Stimulated activated CD4-positive, alpha-beta T cell treated with anti-CD3 and anti-CD28 coated beads, Interleukin-1b, Interleukin-23, amount 100 ng/mL, for 1 hour (primary cell): Measurements from ENCODE around the gene HNRNPA1.
"Not testable (repeated sequence)": the region's sequence is repeated elsewhere in the genome, so short reads cannot be mapped to it uniquely, and the experiment has no call there.

Source experiments
- DNase-seq, 2 donors: peaks; one replicate each; pipeline ENCODE4 v3.0.0-alpha.2; 2020; ENCODE audit warnings: low read depth in 2 of 2

The HNRNPA1 gene

DNA sequence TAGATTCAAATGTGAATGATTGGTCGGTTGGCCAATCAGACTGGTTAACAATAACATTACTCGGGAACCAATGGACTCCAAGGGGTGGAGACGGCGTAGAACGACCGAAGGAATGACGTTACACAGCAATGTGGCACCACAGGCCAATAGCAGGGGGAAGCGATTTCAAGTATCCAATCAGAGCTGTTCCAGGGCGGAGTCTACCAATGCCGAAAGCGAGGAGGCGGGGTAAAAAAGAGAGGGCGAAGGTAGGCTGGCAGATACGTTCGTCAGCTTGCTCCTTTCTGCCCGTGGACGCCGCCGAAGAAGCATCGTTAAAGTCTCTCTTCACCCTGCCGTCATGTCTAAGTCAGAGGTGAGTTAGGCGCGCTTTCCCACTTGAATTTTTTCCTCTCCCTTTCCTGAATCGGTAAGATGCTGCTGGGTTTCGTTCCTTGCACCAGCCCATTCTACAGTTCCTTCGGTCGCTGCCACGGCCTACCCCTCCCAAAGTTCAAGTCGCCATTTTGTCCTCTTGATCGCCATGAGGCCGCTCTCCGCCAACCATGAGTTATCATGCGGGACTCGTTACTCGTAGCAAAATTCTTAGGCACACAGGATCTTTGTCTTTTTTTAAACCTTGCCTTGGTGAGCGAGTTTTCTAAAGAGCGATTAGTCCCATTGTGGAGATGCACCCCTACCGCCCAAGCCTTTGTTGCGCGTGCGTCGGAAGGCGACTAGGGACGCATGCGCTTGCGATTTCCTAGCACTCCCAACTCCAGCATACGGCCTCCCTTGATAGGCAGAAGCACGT is at the start of gene HNRNPA1:
TSS of gene HNRNPA1 (plus strand) at position 259 of the 793 bp plus-strand sequence. CDS start at position 341, 82 bp downstream.
- peak; percentile 63 to 91 for DNase-seq

DNA sequence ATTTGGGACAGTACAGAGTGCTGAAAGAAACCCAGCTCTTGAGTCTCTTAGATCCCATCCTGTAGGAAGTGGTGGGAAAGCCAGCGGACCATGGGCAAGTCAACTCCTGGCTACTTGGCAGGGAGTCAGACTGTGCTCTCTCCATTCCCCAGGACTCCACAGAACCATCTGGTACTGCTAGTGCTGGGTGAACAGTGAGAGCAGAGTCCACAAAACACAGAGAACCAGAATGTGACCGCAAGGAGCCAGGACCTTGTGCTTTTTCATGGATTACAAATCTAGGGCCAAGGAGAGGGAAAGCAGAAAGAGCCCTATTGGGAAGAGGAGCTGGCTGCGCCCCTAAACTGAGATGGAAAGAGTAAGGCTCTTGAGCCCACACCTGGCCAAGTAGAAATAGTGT is 49.3 kb upstream of the HNRNPA1 start:
- not testable (repeated sequence) for DNase-seq

DNA sequence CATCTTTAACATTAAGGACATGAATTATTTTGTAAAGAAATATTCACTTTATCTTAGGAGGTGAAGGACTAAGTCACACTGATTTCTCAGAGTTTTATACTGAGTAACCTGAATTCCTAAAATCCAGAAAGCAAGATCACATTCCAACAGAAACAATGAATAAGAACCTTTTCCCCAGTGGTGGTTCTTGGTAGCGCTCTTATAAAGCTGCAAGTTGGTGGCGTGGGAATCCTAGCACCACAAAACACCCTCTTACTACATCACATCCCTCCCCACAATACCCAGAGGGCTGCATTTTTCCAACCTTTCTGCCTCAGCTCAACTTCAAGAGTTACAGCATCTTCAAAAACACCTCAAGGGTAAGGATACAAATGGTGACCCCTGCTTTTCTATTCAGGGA is 47.7 kb upstream of the HNRNPA1 start:
- DNase-seq, result no peak

DNA sequence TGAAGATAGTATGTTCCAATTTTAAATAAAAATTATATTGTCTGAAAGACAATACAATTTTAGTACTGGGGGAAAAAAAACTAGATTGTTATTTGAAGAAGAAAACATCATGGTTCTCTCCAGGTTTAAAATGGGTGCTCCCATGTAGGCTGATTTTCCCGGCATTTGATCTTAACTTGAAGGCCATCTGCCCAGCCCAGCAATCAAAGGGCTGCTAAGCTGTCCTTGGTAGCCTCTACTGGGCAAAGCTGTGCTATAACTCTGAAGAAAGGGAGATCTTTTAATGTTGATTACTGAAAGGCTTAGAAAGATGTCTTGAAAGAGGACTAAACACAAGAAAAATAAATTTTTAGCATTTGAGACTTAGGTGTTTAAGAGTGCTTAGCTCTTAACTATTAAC is 42.0 kb upstream of the HNRNPA1 start:
- DNase-seq, result no peak

DNA sequence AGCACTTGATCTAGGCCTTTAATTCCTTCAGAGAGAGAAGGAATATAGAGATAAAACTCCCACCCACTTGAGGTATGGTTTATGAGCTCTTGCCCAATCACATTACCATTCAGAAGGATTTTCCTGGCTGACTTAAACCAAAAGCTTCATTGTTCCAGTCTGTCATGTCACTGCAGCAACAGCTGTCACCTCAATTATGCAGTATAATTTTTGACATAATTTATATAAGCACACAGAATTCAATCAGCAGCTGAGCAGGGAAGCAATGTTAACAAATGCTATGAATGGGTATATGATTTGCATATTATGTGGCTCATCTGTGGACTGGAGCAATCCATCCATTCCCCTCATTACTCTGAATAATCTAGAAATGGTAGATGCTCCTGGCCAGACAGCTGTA is 40.9 kb upstream of the HNRNPA1 start:
- no peak for DNase-seq

DNA sequence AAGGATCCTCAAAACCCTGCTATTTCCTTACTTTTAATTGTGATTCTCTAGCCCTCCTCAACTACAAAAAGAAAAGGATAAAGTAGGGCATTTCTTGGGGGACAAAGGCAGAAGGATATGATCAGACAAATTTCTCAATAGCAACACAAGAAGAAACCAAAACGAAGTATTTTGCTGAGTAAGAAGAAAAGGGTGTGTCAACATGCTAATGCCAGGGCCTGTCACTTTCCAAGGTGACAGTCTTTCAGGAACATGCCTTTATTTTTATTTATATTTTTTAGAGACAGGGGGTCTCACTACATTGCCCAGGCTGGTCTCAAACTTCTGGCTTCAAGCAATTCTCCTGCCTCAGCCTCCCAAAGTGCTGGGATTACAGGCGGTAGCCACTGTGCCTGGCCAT is 40.4 kb upstream of the HNRNPA1 start:
- no peak for DNase-seq

DNA sequence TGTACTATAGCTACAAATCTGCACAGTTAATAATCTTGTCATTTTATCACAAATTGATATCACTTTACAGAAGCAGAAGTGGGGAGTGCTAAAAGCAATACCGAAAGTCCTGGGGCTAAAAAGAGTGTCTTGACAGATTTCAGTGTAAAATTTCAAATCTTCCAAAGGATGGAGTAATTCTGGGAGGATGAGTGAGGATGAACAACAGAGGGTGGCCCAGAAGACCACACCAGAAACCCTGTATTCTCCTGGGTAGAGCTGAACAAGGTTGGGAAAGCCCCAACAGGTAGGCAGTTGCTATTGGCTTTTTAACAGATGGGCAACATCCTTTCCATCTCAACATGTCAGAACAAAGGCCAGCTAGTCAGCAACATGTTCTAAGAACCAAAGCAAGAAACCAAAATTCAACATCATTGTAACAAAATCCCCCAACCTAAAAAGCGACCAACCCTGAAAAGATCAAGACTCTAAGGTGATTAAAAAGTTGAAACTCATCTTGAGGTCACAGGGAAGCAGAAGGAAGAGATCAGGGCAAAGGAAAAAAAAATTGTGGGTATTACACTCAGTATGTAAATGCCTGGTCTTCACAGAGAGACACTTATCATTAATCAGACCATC is 39.4 kb upstream of the HNRNPA1 start:
- no peak for DNase-seq

DNA sequence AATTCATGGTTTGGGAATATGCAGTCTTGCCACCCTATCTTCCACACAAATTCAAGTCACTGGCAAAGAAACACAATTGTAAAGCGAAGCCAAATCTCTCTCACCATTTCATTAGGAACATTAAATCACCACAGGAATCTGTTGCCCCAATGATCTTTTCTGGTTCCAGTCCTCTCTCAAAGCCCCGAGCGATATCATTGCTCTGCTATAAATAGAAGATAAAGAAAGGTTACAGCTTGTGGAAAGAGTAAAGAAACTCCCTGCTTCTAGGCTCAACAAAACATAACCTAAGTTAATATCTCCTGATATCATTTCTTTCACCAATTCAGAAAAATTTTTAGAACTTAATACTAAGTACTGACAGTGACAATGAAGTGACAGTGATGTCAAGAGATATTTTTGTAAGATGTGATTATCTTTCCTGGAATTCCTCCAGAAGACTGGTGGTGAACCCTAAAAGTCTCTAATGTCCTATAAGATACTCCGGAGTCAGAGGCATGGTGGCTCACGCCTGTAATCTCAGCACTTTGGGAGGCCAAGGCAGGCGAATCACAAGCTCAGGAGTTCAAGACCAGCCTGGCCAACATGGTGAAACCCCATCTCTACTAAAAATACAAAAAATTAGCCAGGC is 34.4 kb upstream of the HNRNPA1 start:
- no peak for DNase-seq

DNA sequence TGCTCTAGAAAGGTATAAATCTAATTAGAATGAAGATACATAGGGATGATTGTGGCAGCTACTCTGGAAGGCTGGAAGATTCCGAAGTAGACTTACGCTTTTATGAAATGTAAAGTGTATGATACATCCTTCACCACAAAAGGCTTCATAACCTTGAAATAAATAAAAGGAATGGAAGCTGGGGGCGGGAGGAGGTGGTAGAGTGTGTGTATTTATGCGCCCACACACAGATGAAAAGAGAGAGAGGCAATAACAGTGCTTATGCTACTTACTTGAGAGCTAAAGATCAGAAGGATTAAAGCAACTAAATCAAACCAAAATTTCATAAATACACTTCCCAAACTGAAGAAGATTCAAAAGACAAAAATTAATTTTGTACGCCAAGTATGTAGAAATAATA is 31.0 kb upstream of the HNRNPA1 start:
- no peak for DNase-seq

DNA sequence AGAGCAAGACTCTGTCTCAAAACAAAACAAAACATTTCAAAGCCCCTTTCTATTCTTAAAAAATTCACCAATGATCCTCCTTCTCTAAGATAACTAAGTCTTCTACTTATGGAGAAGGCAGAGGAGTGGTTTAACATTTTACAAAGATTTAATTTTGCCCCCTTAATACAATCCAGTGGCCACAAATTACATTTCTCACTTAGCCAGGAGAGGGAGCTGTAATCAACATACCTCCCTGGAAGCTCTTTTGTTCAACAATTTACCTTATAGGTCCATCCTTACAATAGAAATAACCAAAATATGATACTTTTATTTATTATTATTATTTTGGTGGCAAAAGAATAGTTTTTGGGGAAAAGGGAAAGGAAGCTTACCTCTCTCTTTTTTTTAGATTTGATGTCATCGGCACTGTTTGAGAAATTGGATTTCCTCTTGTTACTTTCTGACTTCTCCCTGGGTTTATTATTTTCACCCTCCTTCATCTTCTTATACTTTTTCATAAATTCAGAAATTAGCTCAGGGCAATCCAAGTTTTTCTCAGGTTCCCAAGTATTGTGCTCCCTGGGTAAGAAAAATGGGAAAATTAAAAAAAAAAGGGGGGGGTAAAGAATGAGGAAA is 28.8 kb upstream of the HNRNPA1 start:
- DNase-seq, result no peak

DNA sequence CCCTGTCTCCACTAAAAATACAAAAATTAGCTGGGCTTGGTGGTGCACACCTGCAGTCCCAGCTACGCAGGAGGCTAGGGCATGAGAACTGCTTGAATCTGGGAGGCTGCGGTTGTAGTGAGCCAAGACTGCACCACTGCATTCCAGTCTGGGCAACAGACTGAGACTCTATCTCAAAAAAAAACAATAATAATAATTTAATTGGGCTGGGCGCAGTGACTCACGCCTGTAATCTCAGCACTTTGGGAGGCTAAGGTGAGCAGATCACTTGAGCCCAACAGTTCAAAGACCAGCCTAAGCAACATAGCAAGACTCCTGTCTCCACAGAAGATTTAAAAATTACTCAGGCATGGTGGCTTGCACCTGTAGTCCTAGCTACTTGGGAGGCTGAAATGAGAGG is 27.3 kb upstream of the HNRNPA1 start:
- DNase-seq, result no peak

DNA sequence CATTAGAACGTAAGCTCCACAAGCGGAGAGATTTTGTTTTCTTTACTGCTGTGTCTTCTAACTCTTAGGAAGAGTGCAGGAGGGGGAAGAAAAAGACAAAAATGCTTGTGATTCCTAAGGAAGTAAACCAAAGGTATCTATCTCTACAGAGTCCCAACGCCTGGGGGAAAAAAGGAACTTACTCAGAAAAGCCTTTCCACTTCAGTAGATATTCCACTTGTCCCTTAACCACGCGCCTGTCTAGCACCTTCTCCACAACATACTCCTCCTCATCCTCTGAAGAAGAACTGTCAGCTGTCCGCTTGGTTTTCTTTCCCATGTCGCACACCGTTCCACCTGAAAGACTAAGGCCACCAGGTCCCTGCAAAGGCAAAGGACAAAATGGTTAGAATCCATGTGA is 23.2 kb upstream of the HNRNPA1 start:
- DNase-seq, result no peak

DNA sequence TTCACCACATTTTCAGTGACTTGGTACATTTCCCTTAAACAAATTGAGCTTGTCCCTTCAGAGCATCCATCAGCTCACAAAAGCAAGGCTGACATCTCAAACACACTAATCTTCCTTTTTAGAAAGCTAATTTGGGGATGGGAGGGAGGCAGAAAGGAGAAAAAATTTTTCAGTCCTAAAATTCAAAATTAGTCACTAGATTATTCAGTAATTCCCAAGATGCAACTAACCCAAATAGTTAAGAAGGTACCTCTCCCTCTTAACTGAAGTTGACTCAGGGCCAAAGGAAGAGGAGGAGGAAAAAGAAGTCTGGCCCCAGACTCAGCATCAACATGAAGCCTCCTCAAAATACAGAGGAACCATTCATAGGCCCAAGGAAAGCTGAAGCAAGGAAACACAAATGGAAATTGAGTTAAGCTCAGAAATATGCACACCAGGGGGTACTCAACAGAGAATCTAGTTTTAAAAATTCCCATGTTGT is 22.3 kb upstream of the HNRNPA1 start:
- DNase-seq, result no peak

DNA sequence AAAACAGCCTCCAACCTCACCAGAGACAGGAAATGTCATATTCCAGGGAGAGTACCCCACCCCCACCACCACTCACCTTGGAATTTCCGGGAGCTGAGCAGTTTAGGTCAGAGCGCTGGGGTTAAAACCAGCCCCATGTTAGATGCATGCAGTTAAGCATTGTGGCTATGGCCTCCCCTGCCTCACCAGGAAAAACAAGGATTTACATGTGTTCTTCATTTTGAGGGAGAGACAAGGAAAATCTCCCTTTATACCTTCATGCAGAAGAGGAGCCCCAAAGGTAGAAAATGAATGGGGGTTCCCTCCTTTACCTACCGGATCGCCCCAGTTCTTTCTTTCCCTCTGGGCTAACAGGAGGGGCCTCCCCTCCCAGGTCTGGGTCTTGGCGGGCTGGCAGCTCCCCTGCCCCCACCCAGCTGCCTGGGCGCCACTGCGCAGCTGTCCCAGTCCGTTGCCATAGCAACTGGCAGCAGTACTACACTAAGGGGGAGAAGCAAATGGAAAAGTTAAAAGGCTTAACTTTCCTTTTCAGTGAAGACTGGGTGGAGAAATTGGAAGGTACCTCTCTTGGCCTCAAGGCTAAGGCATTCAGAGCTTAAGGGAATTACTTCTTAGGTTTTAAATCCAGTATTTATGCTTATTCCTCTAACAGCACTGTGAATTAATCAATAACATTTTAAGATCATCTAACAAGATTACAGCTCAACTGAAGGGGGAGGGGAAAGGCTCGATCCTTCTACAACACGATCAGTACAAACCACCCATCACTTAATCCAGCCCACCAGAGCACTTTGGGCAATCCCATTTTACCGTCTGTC is 21.1 kb upstream of the HNRNPA1 start:
- DNase-seq, result no peak

DNA sequence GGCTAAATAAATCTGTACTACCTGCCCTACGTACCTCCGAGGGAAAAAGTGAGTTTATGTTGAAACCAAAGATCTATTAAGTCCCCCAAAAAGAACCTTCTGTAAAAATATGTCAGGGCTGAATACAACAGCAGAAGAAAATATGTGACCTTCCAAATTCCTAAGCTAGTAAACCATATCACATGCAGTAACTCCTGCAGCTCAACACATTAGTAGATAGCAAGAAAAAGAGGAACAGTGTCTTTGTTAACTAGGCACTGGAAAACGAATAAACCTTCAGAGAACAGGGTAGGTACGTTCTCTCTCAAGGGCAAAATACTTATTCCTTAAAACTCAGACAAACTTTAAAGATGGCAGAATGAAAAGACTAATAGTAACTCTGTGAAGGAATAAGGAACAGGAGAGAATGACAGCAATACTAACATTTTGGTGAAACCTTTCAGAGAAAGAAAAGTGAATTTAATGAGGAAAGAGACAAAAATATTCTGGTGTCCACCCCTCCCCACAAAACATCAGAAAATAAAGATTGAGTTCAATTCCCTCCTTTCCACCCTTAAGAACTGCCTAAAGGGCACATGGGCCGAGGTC is 18.6 kb upstream of the HNRNPA1 start:
- no peak for DNase-seq

DNA sequence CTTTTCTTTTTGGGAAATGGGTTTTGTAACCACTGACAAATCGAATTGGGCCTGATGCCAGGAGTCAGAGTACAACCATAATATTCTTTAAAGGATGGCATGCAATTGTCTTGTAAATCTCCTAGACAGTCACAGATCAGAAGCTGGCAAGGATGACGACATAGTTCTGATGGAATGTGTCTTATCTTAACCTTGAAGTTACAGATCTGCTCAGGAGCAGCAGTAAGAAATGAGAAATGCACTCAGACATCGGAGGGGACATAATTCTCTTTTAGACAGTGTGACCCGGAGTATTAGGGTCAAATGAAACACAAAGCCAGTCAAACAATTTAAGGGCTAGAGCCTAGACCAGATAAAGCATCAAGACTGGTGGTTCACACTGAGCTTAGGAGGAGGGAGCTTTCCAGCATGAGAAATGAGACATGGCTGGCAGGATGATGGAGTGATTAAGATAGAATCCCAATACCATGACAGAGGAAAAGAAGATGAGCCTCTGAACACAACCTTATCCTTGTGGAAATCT is 18.1 kb upstream of the HNRNPA1 start:
- no peak for DNase-seq

DNA sequence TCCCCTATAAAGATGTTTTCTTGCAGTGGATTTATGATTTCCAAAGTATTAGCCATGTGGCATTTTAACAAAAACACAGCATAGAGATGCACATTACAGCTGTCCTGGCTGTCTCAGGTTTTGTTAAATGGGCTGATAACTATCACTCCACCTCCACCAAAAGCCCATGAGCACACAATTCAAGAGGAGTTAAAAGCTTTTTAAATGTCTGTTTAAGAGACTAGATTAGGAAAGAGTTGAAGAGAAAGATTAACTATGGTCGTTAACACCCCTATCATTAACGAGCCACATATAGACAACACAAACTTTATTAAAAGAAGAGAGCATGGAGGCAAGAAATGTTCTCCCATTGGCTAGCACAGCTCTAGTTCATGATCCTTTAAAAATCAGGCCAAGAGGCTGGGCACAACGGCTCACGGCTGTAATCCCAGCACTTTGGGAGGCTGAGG is 15.1 kb upstream of the HNRNPA1 start:
- DNase-seq, result no peak

DNA sequence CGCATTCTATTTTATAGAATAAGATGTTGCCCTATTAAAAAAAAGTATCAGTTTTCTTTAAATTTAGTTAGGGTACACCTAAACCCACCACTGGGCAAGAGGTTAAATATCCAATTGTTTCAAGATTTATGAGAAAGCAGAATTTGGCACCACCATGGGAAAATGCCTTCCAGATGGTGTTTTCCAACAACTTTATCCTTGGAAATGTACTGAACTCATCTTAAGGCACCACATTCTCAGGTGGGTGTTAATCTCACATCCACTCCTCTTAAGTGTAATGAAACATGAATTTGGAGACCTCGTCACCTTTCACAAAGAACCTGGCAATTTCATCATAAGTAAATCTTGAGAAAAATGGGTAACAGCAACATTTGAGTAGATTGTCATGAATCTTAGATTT is 13.7 kb upstream of the HNRNPA1 start:
- no peak for DNase-seq

DNA sequence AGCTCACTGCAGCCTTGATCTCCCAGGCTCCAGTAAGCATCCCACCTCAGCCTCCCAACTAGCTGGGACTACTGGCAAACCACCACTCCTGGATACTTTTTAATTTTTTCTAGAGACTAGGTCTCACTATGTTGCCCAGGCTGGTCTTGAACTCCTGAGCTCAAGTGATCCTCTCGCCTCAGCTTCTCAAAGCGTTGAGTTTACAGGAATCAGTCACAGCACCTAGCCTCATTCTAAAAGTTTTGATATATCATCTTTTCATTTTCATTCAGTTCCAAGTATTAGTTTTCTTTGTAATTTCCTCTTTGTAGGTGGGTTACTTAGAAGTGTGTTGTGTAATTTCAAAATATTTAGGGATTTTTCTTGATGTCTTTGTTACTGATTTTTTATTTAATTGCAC is 10.2 kb upstream of the HNRNPA1 start:
- DNase-seq, result no peak

DNA sequence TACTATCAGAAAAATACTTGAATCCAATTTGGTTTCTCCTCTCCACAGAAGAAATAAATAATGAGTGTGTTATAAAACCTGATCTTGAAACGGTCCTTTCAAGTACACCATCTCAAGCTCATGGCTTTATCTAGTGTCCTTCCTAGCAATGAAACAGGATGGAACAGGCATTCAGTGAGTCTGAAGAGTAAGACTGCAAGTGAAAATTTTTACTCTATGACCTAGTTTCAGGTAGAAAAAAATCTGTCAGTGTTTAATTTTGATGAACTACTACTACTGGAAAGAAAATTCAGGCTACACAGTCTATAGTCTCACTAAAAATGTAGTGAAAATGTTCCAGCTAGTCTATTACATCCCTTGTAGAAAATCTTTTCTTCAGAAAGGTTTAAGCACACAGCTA is 8.3 kb upstream of the HNRNPA1 start:
- DNase-seq, result no peak

DNA sequence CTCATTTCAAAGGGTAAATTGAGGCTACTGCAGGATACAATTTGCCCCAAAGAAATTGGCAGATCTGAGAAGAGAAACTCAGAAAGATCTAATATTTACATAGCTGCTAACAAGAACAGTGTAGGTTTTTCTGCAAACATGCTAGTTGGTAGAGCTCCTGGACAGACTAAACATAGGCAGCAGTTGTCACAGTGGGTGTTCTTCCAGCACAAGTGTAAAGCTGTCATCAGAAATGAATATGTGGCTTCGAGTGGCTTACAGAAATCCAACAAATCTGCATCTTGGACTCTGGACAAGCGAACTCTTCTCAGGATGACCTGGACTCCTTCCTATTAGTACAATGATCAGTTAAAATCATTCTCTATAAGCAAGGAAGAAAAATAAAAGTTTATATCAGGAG is 6.5 kb upstream of the HNRNPA1 start:
- no peak for DNase-seq
